ENCODE measurements around the gene RAC3.

RAC3 gene

DNA sequence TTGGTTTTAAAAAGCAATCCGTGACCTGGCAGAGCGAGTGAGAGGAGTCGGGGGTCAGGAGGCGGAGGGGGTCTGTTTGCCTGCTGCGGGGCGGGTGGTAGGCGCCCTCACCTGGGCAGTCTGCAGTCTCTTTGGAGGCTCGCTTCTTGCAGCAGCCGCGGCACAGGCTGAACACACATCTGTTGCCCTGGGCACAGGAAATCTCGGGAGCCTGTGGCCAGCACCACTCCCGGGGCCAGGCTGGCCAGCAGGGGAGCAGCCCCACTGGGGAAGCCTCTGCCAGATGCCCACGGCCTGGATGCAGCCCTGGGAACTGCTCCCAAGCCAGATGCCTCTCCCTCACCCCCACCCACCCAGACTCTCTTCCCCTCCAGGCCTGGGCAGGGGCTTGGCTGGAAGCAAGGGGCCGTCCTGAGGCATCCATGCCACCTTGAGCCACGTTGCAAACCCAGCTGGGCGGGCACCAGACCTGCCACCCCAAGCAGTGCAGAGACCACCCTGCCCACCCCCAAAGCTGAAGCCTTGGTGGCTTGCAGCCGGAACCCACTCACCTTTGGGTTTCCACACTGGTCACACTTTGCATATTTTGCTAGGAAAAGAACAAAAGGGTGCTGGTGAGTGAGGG is 26.9 kb downstream of the RAC3 start:
- no peak for DNase-seq

DNA sequence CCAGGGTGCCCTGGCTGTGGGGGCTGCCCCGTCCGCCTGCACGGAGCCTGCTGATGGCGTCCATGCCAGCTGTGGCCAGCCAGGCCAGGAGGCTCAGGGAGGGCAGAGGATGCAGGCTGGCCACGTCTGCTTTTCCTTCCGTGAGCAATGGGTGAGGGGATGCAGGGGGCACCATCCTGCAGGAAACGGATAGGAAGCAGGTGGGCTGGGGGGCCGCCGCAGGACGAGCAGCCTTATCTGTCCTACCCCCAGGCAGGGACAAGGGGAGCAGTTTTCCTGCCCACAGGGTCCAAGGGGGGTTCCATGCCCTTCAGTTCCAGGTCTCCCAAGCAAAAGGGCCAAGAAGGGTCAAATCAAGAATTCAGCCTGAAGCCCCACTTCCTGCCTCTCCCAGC is 27.4 kb downstream of the RAC3 start:
- no peak for DNase-seq

DNA sequence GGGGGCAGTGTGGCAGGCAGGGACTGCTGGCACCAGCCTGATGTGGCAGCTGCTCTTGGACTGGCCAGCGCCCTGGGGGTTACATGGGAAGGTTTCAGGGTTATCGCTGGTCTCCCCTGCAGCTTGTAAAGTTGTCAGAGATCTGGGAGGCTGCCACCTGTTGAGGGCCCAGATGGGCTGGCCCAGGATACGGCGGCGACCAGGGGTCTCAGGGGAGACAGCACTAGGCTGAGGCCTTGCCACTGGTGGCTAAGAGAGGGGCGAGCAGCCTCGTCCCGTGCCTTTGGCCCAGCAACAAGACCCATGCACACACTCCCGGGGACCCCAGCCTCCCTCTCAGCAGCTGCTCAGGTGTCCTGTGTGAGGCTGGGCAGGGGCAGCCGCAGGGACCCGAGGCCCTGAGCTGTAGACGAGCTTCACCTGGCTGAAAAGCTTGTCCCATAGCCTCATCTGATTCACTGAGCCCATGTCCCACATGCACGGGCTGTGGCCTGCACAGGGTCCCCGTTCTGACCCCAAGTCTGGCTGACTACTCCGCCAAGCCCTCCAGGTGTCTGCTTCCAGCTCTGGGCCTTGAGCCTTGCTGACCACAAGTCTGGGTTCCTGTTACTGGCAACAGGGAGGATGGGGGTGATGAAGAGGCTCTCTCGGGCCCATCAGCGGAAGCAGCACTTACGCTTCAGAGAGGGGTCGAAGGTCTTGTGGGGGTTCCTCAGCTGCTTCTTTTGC is 28.0 kb downstream of the RAC3 start:
- no peak for DNase-seq

DNA sequence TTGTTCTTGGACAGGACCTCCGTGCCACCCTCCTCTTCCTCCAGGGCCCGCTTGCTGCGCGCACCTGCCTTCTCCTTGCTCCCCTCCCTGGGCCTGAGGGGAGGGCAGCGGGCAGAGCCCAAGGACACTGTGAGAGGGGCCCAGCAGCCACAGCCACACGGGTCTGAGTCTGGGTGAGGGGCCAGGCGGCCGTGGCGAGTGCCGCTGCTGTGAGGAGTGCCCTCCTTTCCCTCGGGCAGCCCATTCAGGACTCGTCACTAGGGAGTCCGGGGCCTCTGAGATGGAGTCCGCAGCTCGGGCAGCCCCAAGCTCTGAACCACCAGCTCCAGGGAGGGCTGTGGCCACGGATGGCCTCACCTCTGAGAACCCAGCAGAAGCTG is 28.5 kb downstream of the RAC3 start:
- no peak for DNase-seq

DNA sequence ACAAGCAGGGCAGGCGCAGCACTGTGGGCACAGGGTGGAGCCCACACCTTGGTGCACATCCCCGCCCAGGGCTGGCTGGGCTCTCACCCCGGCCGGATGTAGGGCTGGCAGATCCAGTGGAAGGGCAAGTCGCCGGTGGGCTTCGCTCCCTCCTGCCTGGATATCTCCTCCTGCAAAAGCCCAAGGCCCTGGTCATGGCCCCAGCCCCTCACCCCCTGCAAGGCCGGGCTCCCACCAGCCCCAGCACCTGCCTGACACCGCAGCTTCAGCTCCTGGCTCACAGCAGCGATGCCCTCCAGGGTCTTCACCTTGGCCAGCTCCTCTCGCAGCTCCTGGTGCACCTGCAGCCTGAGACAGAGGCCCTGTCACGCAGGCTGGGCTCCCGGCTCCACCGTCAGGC is 29.1 kb downstream of the RAC3 start:
- DNase-seq = no peak

DNA sequence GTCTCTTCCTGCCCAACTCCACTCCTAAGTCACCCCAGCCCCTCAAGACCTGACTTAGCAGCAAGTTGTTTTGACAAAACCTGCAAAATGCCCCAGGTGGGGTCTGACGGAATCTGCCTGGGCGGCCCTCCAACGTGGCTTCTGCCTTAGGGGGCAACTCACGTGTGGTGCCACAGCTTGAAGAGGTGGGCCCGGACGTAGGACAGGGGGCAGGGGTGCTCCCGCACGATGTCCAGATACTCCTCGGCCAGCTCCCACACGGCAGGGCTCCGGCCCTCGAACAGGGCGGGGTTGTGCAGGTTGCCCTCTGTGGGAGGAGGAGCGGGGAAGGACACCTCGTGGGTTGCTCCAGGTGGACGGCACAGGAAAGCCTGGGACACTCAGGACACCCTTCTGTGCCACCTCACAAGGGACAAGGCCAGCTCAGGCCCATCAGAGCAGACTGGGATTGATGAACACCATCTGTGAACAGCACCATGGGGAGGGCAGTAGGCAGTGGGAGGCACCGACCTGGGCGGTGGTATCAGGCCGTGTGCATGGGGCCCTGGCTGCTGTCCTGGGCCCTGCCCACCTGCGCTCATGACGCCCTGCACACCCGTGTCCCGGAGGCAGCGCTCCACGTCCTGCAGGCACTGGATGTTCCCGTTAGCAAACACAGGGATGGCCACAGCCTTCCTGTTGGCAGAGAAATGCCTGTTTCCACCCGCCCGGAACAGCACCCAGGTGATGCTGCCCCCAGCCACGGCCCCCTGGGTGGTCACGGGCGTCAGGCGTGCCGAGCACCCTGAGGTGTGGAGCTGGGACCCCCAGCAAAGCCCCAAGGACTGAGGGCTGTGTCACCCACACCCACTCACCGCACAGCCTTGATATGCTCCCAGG is 29.8 kb downstream of the RAC3 start:
- no peak for DNase-seq

DNA sequence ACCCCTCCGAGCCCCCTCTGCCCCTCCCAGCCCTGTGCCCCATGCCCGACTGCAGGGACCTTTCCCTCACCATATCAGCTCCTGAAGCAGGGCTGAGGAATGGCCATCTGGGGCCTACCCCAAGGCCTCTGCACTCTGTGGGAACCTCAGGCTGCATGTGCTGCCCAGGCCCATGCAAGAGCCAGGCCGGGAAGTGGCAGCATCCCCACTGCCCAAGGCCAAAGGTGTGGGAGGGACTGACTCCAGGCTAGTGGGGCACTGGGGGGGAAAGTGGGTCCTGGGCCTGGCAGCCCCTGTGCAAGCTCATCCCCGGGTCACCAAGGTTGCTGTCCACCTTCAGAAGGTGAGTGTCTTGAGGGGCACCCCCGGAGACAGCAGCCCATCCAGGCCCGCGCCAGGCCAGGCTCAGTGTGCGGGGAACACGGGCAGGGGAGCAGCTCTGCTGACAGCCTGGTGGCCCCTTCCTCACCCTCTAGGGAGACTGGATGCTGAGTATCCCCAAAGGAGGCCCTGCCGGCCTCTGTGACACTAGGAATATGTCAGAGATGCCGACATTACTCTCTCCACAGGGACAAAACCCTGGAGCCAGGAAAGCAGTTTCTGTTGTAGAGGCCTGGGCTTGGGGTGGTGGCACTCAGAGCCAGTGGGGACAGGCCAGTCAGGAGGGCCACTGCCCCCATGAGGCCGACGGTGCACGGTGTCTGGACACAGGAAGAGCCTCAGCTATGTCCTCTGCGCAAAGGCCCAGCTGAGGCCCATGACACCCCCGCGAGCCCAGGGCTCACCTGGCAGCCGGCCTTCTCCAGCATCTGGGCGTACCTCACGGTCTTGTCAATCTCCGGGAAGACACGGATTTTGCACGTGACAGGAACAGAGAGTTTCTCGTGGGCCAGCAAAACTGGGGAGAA is 30.9 kb downstream of the RAC3 start:
- no peak for DNase-seq

DNA sequence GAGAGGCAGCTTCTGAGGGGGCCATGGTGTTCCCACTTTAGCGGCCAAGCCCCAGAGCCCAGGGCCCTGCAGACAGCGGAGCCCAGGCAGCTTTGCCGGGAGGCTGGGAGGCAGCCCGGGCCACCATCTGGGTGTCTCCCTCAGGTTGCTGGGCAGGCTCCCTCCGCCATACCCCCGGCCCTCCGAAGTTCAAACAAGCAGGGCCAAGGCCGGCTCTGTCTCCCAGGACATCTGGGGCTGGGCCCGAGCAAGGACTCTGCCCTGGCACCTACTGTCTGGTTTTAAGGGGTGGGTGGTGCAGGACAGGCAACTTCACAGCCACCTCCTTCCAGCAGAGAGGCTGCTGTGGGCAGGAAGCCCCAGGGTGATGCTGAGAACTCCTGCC is 31.5 kb downstream of the RAC3 start:
- no peak for DNase-seq

DNA sequence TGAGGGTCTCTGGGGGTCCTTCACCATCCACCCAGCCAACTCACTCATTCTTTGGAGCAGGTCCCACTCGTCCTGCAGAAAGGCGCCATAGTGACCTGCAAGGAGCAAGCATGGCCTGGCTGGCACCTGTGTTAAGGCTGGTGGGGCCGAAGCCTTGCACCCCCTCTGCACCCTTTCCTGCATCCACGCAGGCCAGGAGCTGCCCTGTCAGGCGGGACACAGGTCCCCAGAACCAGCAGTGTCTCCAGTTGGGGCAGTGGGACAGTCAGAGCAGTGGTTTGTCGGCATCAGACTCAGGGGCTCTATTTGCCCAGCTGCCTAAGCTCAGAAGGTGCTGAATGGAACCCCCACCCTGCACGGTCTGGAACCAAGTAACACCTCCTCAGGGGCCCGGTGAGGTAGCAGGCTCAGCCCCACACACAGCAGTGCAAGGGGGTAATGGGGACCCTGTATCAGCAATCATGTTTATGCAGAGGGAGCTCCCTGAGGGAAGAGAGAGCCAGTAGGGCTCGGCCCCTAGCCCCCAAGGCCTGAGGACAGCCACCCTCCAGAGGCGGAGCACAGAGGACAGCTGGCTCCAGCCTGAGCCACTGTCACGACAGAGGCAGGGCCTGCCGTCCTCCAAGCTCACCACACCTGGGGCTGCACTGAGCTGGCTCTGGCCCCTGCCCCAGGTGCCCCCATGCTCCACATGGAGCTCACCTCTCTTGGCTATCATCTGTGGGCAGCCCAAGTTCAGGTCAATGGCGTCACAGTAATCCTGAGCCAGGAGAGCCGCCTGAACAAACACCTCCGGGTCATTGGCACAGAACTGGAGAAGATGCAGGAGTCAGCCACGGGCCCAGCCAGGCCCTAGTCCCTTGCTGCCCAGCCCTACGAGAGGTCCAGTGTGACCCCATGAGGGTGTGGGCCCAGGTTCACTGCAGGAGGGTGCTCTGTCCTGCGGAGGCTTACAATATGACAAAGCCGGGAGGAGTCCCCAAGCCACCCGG is 32.2 kb downstream of the RAC3 start:
- no peak for DNase-seq

DNA sequence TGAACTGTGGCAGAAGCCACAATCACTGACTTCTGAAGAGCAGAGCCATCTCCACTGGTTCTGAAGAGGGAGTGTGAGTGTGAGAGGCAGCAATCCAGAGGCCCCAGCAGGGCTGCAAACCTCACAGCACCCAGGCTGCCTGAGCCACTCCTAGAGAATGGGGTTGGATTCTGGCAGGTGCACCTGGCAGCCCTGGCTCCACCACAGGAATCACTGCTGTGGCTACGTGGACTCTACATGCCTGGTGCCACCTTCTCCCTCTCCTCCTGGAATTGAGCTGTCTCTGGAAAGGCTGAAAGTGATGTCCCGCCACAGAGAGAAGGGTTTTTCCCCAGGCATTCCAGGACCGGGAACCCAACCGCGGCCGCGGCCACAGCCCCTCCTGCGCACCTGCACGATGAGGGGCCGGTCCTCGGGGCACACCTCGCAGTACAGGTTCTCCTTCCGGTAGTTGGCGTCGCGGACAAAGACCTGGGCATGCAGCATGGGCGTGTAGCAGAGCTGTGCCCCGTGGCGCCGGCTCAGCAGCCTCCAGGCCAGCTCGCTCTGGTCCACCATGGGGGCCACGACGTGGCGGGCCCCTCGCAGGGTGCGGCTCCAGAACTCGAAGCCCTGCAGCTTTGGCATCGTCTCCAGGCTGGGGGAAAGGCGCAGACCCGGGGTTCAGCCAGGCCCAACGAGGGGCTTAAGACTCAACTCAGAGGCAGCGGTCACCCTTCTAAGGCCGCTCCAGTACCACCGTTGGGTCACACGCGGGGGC is 33.1 kb downstream of the RAC3 start:
- no peak for DNase-seq

DNA sequence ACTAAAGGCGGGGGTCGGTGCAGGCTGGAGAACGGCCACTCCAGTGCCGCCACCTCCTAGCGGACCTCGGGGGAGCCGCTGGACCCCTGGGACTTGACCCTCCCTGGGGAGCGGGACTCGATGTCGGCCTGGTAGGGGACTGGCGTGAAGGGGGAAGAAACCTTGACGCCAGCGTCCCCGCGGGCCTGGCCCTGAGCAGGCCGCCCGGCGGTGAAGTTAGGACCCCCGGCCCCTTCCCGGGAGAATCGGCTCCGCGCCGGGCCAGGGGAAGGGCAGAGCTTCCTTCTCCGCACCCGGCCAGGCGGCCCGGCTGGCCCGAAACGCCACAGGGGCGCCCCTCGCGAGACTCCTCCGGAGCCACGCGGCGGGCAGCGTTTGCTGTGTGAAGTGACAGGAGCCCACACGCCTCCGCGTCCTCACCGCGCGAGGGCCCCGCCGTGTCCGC is 33.7 kb downstream of the RAC3 start:
- DNase-seq = no peak

DNA sequence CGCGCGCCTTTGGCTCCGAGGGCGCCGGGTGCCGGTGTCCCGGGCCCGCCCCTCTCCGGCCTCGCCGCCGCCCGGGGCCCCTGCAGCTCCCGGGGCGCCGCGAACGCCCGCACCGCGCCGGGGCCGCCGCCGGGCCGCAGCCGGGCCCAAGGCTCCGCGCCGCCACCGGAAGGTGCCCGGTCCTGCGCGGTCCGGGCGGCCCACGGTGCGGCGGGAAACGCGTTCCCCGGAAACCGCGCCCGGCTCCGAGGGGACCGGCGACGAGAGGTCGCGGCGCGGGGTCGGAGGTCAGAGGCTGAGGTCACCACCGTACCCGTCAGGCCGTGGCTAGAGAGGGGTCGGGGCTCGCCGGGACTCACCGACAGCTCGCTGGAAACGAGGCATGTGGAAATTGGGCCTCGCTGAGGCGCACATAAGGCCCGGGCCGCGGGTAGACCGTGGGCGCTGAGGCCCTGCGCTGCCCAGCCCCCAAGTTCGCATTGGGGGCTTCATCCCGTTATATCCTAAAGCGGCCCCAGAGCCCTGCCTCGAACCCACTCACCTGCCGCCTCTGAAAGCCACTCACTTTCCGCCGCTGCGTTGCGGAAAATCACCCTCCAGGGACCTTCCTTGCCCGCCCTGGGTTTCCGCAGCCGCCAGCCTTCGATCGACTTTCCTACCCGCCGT is 34.3 kb downstream of the RAC3 start, which contains the start of gene DUS1L:
Gene DUS1L (minus strand): TSS at position 167 of the 666 bp plus-strand sequence. CDS start 745 bp downstream, outside the sequence.
- peak; percentile 81 for DNase-seq

DNA sequence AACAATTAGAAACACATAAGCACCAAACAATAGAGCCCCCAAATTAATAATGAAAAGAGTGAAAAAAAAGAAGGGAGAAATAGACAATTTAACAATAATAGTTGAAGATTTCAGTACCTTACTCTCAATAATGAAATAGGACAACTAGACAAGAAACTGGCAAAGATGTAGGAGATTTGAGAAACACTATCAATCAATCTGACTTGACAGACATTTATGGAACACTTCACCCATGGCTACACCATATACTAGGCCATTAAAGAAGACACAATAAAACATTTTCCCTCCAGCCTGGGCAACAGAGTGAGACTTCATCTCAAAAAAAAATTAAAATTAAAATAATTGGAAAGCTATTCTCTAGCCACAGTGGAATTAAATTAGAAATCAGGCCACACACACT is 39.1 kb downstream of the RAC3 start:
- no peak for DNase-seq

DNA sequence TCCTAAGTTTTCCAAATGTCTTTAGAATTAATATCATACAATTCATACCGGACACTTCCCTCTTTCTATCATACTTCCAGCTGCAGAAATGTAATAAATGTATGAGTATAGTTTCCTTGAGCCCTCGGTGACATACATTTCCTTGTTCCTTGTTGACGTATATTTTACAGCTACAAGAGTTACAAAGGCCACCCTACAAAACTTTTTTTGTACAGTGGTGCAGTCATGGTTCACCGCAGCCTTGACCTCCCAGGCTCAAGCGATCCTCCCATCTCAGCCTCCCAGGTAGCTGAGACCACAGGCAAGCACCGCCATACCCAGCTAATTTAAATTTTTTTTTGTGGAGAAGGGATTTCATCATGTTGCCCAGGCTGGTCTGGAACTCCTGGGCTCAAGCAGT is 41.3 kb downstream of the RAC3 start:
- DNase-seq = no peak

DNA sequence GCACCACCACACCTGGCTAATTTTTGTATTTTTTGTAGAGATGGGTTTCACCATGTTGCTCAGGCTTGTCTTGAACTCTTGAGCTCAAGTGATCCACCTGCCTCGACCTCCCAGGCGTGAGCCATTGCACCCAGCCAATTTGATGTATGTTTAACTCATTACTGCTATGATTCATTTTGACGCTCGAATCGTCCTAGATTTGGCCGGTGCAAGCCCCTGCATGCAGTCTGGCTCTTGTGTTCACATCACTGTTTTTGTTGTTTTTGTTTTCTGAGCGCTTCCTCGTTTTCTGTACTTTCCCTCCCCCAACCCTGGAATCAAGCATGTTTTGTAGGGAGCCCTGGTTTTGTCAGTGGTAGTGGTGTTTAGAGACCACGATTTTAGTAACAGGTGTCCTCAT is 42.0 kb downstream of the RAC3 start:
- DNase-seq = no peak

DNA sequence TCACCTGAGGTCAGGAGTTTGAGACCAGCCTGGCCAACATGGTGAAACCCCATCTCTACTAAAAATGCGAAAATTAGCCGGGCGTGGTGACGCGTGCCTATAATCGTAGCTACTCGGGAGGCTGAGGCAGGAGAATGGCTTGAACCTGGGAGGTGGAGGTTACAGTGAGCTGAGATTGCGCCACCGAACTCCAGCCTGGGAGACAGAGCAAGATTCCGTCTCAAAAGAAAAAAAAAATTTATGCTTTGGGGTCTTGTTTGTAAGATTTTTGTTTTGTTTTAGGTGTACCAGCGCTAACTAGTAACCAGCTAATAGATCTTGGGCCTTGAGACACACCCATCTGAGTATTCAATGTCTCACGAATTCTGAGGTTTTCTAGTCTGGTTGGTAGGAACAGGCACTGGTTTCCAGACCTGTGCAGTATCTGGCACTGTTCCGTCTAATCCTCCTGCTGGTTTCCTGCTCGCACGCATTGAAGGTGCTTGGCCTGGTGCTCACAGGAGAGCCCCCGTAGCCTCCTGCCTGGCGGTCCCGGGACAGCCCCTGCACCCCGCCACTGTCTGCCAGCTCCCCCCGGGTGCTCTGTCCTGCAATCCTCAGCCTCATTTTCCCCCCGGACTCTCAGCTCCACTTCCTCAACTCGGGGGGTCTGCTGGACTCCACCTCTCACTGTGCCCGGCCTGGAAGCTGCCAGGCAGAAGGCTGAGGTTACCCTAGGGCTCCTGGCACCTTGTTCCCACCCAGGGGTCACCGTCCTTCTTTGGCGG is 44.7 kb downstream of the RAC3 start:
- DNase-seq = no peak

DNA sequence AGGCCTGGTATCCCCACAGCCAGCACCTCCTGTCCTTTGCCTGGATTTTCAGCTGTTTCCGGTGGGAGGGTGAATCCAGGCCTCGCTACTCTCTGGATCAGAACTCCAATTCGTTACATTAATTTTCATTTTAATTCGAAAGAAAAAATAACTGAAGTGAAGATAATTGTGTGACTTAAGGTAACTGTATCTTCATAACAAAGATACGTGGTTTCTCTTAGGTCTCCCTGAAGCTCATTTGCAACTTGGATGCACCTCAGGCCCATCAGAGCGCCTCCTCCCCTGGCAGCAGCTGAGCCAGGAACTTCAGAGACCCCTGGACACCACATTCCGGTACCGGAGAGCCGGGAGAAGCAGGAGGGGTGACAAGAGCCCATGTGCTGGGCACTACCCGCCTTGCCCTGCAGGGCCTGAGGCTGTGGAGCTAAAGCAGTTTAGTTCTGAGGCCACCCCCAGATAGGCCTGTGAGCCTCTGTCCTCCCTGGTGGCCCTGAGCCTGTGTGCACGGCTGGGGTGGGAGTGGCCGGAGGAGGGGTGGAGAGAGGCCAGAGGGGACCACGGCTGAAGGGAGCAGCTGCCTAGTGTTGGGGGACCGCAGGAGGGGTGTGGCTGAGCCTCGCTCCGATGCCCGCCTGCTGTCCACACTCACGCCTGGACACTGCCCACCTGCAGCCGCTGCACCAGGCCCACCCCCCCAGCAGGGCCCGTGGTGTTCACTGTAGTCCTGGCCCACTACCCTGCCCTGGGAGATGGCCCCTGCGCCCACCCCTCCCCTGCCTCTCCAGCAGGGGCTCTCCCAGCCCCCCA is 45.5 kb downstream of the RAC3 start:
- DNase-seq = no peak

DNA sequence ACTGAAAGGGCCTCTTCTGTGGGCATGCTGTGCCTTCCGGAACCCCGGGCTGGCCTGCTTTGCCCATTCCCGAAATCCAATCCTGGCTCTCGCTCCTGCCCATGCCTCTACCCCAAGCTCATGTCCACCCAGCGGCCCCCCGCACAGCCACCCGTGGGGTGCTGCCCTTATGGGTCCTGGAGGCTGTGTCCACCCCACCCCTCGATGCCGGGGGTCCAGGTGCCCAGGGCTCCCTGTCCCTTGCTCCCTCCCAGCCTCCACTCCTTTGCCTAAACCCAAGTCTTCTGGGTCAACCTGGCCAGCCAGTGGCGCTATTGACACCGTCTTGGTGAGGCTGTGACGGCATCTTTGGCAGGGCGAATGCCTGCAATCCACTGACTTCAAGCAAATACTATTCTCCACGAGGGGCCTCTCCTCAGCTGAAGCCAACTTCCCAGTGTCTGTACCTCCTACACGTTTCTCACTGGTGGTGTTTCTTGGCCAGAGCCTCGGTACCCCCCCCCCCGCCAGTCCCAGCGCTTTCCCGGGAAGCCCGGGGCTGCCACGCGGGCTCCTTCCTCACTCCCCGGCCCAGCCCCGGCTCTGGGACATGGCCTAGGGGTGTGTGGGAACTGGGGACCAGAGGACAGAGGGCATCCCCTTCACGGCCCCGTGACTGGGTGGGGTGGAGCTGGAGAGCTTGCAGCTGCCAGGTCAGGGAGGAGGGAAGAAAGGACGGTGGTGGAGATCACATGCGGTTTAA is 46.3 kb downstream of the RAC3 start:
- DNase-seq = no peak
